Panc1 (cell line): ENCODE data around the gene NAV1. TPM values are rescaled to one million over a fixed set of nuclear protein-coding genes. Genes with fewer than 3 reads are reported as not detected.

Source experiments
- ATAC-seq: fragments of 200-7000 bp; cut with Tn5 transposase; 2 replicates; pipeline ENCODE4 v1.9.1; 2020; ENCODE audit warnings: mild to moderate bottlenecking, moderate library complexity
- BruUV-seq: library from RNA; stranded (reverse); fragments of 400-500 nt; replicated peaks from 2 replicates; lab custom pipeline; 2021; lab: Mats Ljungman, UMichigan
- CTCF ChIA-PET: fragments of 300-600 bp; sonication (Branson Sonifier 250); formaldehyde crosslinking; loops from one replicate; lab custom pipeline; 2022; ENCODE audit warnings: antibody characterized with exemption; lab: Charles Lee
- POLR2A ChIA-PET: fragments of 300-600 bp; sonication (Branson Sonifier 250); formaldehyde crosslinking; loops from one replicate; lab custom pipeline; 2022; ENCODE audit warnings: antibody characterized with exemption; lab: Charles Lee
- DNase-seq: peaks from one replicate; pipeline ENCODE4 v3.0.0-alpha.2; 2010; ENCODE audit warnings: low read depth, low spot score
- H3K27ac ChIP-seq: 2 replicates; pipeline ENCODE4 v1.5.1; 2011; ENCODE audit warnings: mild to moderate bottlenecking, low read length, inconsistent platforms
- H3K27me3 ChIP-seq: fragments of 200-500 bp; sonication (Bioruptor generic); 2 replicates; pipeline ENCODE4 v1.6.0; 2014; ENCODE audit warnings: low read length, inconsistent platforms; ENCODE audit not compliant: control insufficient read depth, insufficient read depth
- H3K36me3 ChIP-seq: fragments of 200-500 bp; sonication (Bioruptor generic); 2 replicates; pipeline ENCODE4 v1.5.1; 2014; ENCODE audit warnings: inconsistent platforms, mild to moderate bottlenecking, low read length, moderate library complexity; ENCODE audit not compliant: control insufficient read depth, insufficient read depth
- H3K4me1 ChIP-seq: 2 replicates; pipeline ENCODE4 v1.5.1; 2011; ENCODE audit warnings: inconsistent platforms, mild to moderate bottlenecking, low read length, moderate library complexity; ENCODE audit not compliant: control insufficient read depth, insufficient read depth
- H3K4me3 ChIP-seq, 2 experiments: 2 replicates each; pipeline ENCODE4 v1.5.1; 2011 to 2012; ENCODE audit warnings: low read depth in 2 of 2, low read length in 2 of 2, mild to moderate bottlenecking in 2 of 2, inconsistent platforms in 1 of 2, moderate library complexity in 1 of 2
- H3K9me3 ChIP-seq: fragments of 200-500 bp; sonication (Bioruptor generic); 2 replicates; pipeline ENCODE4 v1.5.1; 2014; ENCODE audit warnings: low read depth, mild to moderate bottlenecking, inconsistent platforms, low read length, moderate library complexity; ENCODE audit not compliant: control insufficient read depth, insufficient read depth
- CTCF ChIP-seq: fragments of 450-650 bp; IDR thresholded peaks from 2 replicates; pipeline ENCODE4 v1.5.1; 2017; ENCODE audit warnings: mild to moderate bottlenecking
- POLR2AphosphoS5 ChIP-seq: IDR thresholded peaks from 2 replicates; pipeline ENCODE4 v1.6.1; 2012; ENCODE audit warnings: mild to moderate bottlenecking, low read depth, low read length, moderate library complexity
- REST ChIP-seq, 2 experiments: IDR thresholded peaks; 2 replicates each; pipeline ENCODE4 v1.6.1; 2011 to 2012; ENCODE audit warnings: low read depth in 2 of 2, control low read depth in 1 of 2, low read length in 1 of 2, mild to moderate bottlenecking in 1 of 2, moderate library complexity in 1 of 2; ENCODE audit not compliant: insufficient read depth in 1 of 2
- SIN3A ChIP-seq: IDR thresholded peaks from 2 replicates; pipeline ENCODE4 v1.6.1; 2012; ENCODE audit warnings: low read depth, mild to moderate bottlenecking, low read length, moderate library complexity, borderline replicate concordance; ENCODE audit not compliant: insufficient read depth
- TCF7L2 ChIP-seq: IDR thresholded peaks from 2 replicates; pipeline ENCODE4 v1.6.1; 2011; ENCODE audit warnings: mild to moderate bottlenecking, low read depth, low read length, inconsistent platforms
- in situ Hi-C: cut with HindIII; loops from 2 replicates; pipeline ENCODE4 v1.10.0; 2016; ENCODE audit warnings: low sequenced_read_pairs, low pct_unique_long_range_greater_than_20kb
- intact Hi-C: fragments of 100-400 bp; cut with micrococcal nuclease; formaldehyde crosslinking; loops from one replicate; pipeline ENCODE4 v1.10.0; 2022; ENCODE audit not compliant: unreplicated experiment
- total RNA-seq: library from RNA; stranded (reverse); gene quantifications from one replicate; pipeline ENCODE4 v1.2.1, GENCODE V29; 2021; ENCODE audit not compliant: unreplicated experiment

NAV1 gene
- total RNA-seq, 1 experiment from 2014 or later = 29.0 TPM

GRCh38 chr1:201493757-201494617 is 44.9 kb upstream of the NAV1 start:
- BruUV-seq = no TSS peak
- ATAC-seq (no peak), DNase-seq (no peak)
- TF ChIP-seq CTCF (no peak), POLR2AphosphoS5 (no peak), TCF7L2 (no peak), SIN3A (no peak), REST (IDR thresholded peaks at IDR 0.05; ENCODE audit: insufficient read depth in 1 of 2, low read depth in 2 of 2, low read length in 1 of 2) (no peak)
- Histone ChIP-seq H3K36me3 (no peaks in the 10 kb centered on the region), H3K27me3 (no peaks in the 10 kb centered on the region), H3K27ac (no peak overlapping the region), H3K4me1 (no peaks in the 10 kb centered on the region), H3K4me3 (no peak overlapping the region), H3K9me3 (no peaks in the 10 kb centered on the region)
- in situ Hi-C loops = no loop called here
- POLR2A ChIA-PET = no interaction called here
- CTCF ChIA-PET = interaction anchor here (0.5 kb wide), 1 partner anchor 59 kb away, joined by 3 read pairs; no protein-coding TSS in a partner anchor
- intact Hi-C loops = no loop called here

- H3K4me1 ChIP-seq = peaks cover 3% of the 10 kb centered on the region
- TF ChIP-seq REST (IDR thresholded peaks at IDR 0.05; ENCODE audit: insufficient read depth in 1 of 2, low read depth in 2 of 2, low read length in 1 of 2) (no peak), TCF7L2 (no peak)
- ATAC-seq (no peak), DNase-seq (no peak)
- in situ Hi-C loops (no loop called here), intact Hi-C loops (no loop called here)
- H3K4me3 ChIP-seq = no peak overlapping the region
- H3K9me3 ChIP-seq = no peaks in the 10 kb centered on the region
- ChIA-PET POLR2A (no interaction called here), CTCF (interaction anchor here (0.8 kb wide), 1 partner anchor 14 kb away, joined by 3 read pairs; no protein-coding TSS in a partner anchor)
- H3K36me3 ChIP-seq = no peaks in the 10 kb centered on the region
- no peak overlapping the region for H3K27ac ChIP-seq
- no peaks in the 10 kb centered on the region for H3K27me3 ChIP-seq
- no TSS peak for BruUV-seq
Measured at GRCh38 chr1:201495551-201496295, 43.2 kb upstream of the NAV1 start.
